Measurements from ENCODE around the gene HNRNPL. TPM values are rescaled to one million over a fixed set of nuclear protein-coding genes. Genes with fewer than 3 reads are reported as not detected.

The HNRNPL gene
- total and polyA plus RNA-seq, 2 of the 8 experiments (the other 6 are each of a cell fraction or from before 2014, with no cell fraction given) = 404 to 779 TPM

DNA sequence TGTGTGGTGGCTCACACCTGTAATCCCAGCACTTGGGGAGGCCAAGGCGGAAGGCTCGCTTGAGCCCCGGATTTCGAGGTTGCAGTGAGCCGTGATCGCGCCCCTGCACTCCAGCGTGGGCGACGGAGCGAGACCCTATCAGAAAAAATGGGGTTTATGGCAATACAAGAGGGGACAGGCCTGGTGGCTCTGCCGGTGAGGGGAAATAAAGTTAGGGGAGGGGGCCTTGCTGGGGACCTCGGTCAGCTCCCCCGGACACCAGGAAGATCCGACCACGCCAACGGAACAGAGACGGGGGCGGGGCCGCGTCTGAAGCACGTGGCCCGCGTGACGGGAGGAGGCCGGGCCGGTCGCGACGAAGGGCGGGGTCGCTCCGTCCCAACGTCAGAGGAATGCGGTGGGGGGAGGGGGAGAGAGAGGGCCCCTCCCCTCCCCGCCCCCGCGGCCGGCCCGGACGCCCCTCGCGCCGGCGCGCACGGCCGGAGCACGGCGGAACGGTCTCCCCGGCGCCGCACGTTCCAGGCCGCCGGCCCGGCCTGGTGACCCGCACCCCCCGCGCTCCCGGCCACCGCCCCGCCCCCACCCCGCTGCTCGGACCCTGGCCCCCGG lies 1.9 kb upstream of the HNRNPL start (continued):
- TF ChIP-seq SUZ12 (IDR thresholded peaks at IDR 0.05; ENCODE audit: low read length) = no peak
- TF ChIP-seq, protein P1, sequence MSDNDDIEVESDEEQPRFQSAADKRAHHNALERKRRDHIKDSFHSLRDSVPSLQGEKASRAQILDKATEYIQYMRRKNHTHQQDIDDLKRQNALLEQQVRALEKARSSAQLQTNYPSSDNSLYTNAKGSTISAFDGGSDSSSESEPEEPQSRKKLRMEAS (IDR thresholded peaks at IDR 0.05) = peak; percentile 98
- TF ChIP-seq CHD1 (IDR thresholded peaks at IDR 0.05; ENCODE audit: low read depth, low read length) = no peak
- no peak for TF ChIP-seq CBX5 (IDR thresholded peaks at IDR 0.05; ENCODE audit: low read depth, low read length)
- no peak for TF ChIP-seq SP4 (IDR thresholded peaks at IDR 0.05; ENCODE audit: low read length)
- TF ChIP-seq, protein P2, sequence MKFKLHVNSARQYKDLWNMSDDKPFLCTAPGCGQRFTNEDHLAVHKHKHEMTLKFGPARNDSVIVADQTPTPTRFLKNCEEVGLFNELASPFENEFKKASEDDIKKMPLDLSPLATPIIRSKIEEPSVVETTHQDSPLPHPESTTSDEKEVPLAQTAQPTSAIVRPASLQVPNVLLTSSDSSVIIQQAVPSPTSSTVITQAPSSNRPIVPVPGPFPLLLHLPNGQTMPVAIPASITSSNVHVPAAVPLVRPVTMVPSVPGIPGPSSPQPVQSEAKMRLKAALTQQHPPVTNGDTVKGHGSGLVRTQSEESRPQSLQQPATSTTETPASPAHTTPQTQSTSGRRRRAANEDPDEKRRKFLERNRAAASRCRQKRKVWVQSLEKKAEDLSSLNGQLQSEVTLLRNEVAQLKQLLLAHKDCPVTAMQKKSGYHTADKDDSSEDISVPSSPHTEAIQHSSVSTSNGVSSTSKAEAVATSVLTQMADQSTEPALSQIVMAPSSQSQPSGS (IDR thresholded peaks at IDR 0.05; ENCODE audit: low read length) = no peak

All from H1 (cell line).